NCI-H510A treated with DMSO at 0.1 percent for 48 hours (cell line): ENCODE results near the gene XRN2.
"Not testable (repeated sequence)": the region's sequence is repeated elsewhere in the genome, so short reads cannot be mapped to it uniquely, and the experiment has no call there.

ENCODE experiments used
- DNase-seq: peaks from one replicate; lab custom pipeline; 2025; lab: John Stamatoyannopoulos, UW

The XRN2 gene

GRCh38 chr20:21344961-21345360, 41.8 kb downstream of the XRN2 start:
- DNase-seq = no peak

GRCh38 chr20:21352703-21353102, 49.6 kb downstream of the XRN2 start:
- no peak for DNase-seq

GRCh38 chr20:21353236-21353635, 50.1 kb downstream of the XRN2 start:
- DNase-seq = no peak

- DNase-seq = no peak
These were observed 52.9 kb downstream of the XRN2 start for GRCh38 chr20:21355981-21356380.

GRCh38 chr20:21356386-21356785, 53.3 kb downstream of the XRN2 start:
- no peak for DNase-seq

- no peak for DNase-seq
These were observed 54.7 kb downstream of the XRN2 start for GRCh38 chr20:21357844-21358243.

- no peak for DNase-seq
These were observed 55.6 kb downstream of the XRN2 start for GRCh38 chr20:21358737-21359136.

GRCh38 chr20:21360705-21361104, 57.6 kb downstream of the XRN2 start:
- no peak for DNase-seq

- DNase-seq = no peak
These were observed 58.1 kb downstream of the XRN2 start for GRCh38 chr20:21361266-21361665.

GRCh38 chr20:21364413-21364812, 61.3 kb downstream of the XRN2 start:
- DNase-seq = no peak

GRCh38 chr20:21365771-21366170, 62.6 kb downstream of the XRN2 start:
- no peak for DNase-seq

GRCh38 chr20:21366273-21366672, 63.1 kb downstream of the XRN2 start:
- DNase-seq = not testable (repeated sequence)

GRCh38 chr20:21368791-21369190, 65.7 kb downstream of the XRN2 start:
- no peak for DNase-seq

GRCh38 chr20:21371193-21371592, 68.1 kb downstream of the XRN2 start:
- DNase-seq = no peak

GRCh38 chr20:21372016-21372415, 68.9 kb downstream of the XRN2 start:
- no peak for DNase-seq

- DNase-seq = peak; percentile 27
These were observed 70.3 kb downstream of the XRN2 start for GRCh38 chr20:21373436-21373835.

- no peak for DNase-seq
These were observed 73.5 kb downstream of the XRN2 start for GRCh38 chr20:21376626-21377025.

GRCh38 chr20:21377701-21378100, 74.6 kb downstream of the XRN2 start:
- DNase-seq = no peak

- DNase-seq = no peak
These were observed 75.1 kb downstream of the XRN2 start for GRCh38 chr20:21378259-21378658.

GRCh38 chr20:21380711-21381110, 77.6 kb downstream of the XRN2 start:
- DNase-seq = no peak

- no peak for DNase-seq
These were observed 78.5 kb downstream of the XRN2 start for GRCh38 chr20:21381619-21382018.

GRCh38 chr20:21384308-21384892, 81.3 kb downstream of the XRN2 start:
- DNase-seq = no peak

- no peak for DNase-seq
These were observed 83.0 kb downstream of the XRN2 start for GRCh38 chr20:21386111-21386510.

- DNase-seq = peak; percentile 19
These were observed 84.4 kb downstream of the XRN2 start for GRCh38 chr20:21387528-21387927.

GRCh38 chr20:21388566-21388965, 85.4 kb downstream of the XRN2 start:
- no peak for DNase-seq
